Measurements from ENCODE around the gene CYP2U1. TPM values are rescaled to one million over a fixed set of nuclear protein-coding genes. Genes with fewer than 3 reads are reported as not detected.

Gene CYP2U1
- polyA plus RNA-seq, 3 donors, result 0.77 to 1.7 (median 1.5) TPM

GRCh38 chr4:108001540-108002135 is 70.3 kb downstream of the CYP2U1 start:
- Histone ChIP-seq H3K27ac (ENCODE audit: low read depth in 1 of 2, low read length in 2 of 2) (no peak overlapping the region), H3K79me2 (ENCODE audit: insufficient read depth, low read length) (no peaks in the 10 kb centered on the region), H3K9ac (ENCODE audit: insufficient read depth, low read length, poor library complexity, severe bottlenecking) (no peak overlapping the region), H2AFZ (ENCODE audit: insufficient read depth, low read depth, low read length, poor library complexity, severe bottlenecking) (no peak overlapping the region), H4K20me1 (ENCODE audit: insufficient read depth, low read length) (no peaks in the 10 kb centered on the region), H3K9me3 (replicated peaks in 1 of 2; ENCODE audit: control insufficient read depth in 1 of 2, insufficient read depth in 1 of 2, low read length in 2 of 2) (no peaks in the 10 kb centered on the region), H3K4me2 (replicated peaks; ENCODE audit: extremely low read depth, low read length, poor library complexity, severe bottlenecking) (no peak overlapping the region), H3K27me3 (ENCODE audit: control insufficient read depth in 2 of 2, insufficient read depth in 2 of 2, low read length in 2 of 2) (no peaks in the 10 kb centered on the region), H3K4me3 (replicated peaks in 1 of 3; ENCODE audit: low read depth in 2 of 3, low read length in 3 of 3) (no peak overlapping the region), H3K4me1 (ENCODE audit: control insufficient read depth in 1 of 2, insufficient read depth in 2 of 2, low read length in 2 of 2) (no peaks in the 10 kb centered on the region), H3K36me3 (replicated peaks in 1 of 2; ENCODE audit: control insufficient read depth in 1 of 2, insufficient read depth in 2 of 2, low read length in 2 of 2) (no peaks in the 10 kb centered on the region)
- H3K27me3 Mint-ChIP-seq (ENCODE audit: low read depth in 3 of 3), result peaks cover 0 to 2% (median 0%) of the 10 kb centered on the region in 3 donors
- peak in 1 of 3 donors; percentile 27 for DNase-seq
- WGBS (ENCODE audit: insufficient coverage), result no CpG with 5 or more reads among the region's 3 CpGs
- H3K27ac Mint-ChIP-seq, result no peak overlapping the region
- no peak overlapping the region for H3K4me3 Mint-ChIP-seq
- TF ChIP-seq CTCF (IDR thresholded peaks at IDR 0.05), result no peak
- no peaks in the 10 kb centered on the region for H3K9me3 Mint-ChIP-seq
- intact Hi-C loops (cut with micrococcal nuclease), result no loop called here
- peaks cover 13% of the 10 kb centered on the region for H3K4me1 Mint-ChIP-seq
- H3K36me3 Mint-ChIP-seq, result peaks cover 10 to 17% of the 10 kb centered on the region in 2 donors

Other genes starting within 250 kb of the CYP2U1 start
- 10 to 100 TPM; 46.4 to 79.6 (median 64.8) TPM for gene PAPSS1, start 211.3 kb upstream of the CYP2U1 start, polyA plus RNA-seq
- 10 to 100 TPM; 20.8 to 32.7 (median 23.0) TPM for gene SGMS2, start 106.6 kb upstream of the CYP2U1 start, polyA plus RNA-seq
- gene HADH, start 58.3 kb downstream of the CYP2U1 start, polyA plus RNA-seq, result 10 to 100 TPM in 2 of 3 donors, 1 to 10 TPM in 1; 8.4 to 19.4 (median 19.4) TPM
- gene LEF1, start 237.4 kb downstream of the CYP2U1 start, polyA plus RNA-seq, result 1 to 10 TPM in 1 of 3 donors, under 1 TPM in 2; 0.29 to 1.3 (median 0.61) TPM

All from CD14-positive monocyte (primary cell).